ENCODE results near the gene FOLR3. TPM values are rescaled to one million over a fixed set of nuclear protein-coding genes. Genes with fewer than 3 reads are reported as not detected.

FOLR3 gene
- total RNA-seq, 1 experiment from 2014 or later = not detected

DNA sequence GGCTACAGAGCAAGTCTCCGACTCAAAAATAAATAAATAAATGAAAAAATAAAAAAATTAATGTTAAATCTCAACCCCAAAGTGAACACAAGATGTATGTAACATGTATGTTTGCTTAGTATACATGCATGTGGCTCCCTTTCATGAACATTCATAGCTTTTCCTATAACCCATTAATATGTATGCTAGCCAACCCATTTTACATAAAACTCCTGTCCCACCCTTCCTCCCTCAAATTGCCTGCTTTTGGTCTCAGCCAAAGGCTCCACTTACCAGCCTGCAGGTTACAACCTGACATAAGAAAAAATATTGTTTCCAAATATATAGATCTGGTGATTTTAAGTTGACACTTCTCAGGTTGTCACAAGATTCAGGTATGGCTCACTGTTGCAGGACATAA is 52.7 kb downstream of the FOLR3 start:
- no peak for DNase-seq (ENCODE audit: low read depth)
- in situ Hi-C loops (cut with HindIII; ENCODE audit: low pct_unique_long_range_greater_than_20kb, low sequenced_read_pairs) = no loop called here

Other genes with a start within 250 kb of the FOLR3 start
- gene XNDC1N, start 207.1 kb upstream of the FOLR3 start, total RNA-seq (2014; rRNA removed; shearing (Covaris generic); ENCODE audit: low replicate concordance) = 4.1 and 6.6 TPM in 2 replicates
- gene RNF121, start 206.7 kb upstream of the FOLR3 start, total RNA-seq (2014; rRNA removed; shearing (Covaris generic); ENCODE audit: low replicate concordance) = 74.1 and 79.4 TPM in 2 replicates
- gene IL18BP, start 136.8 kb upstream of the FOLR3 start, total RNA-seq (2014; rRNA removed; shearing (Covaris generic); ENCODE audit: low replicate concordance) = 1.0 and 4.3 TPM in 2 replicates
- 73.8 and 81.0 TPM in 2 replicates for gene NUMA1, start 55.2 kb upstream of the FOLR3 start, total RNA-seq (2014; rRNA removed; shearing (Covaris generic); ENCODE audit: low replicate concordance)
- gene LRRC51, start 54.9 kb upstream of the FOLR3 start, total RNA-seq (2014; rRNA removed; shearing (Covaris generic); ENCODE audit: low replicate concordance) = 9.4 and 14.9 TPM in 2 replicates
- gene LAMTOR1, start 32.4 kb upstream of the FOLR3 start, total RNA-seq (2014; rRNA removed; shearing (Covaris generic); ENCODE audit: low replicate concordance) = 90.8 and 117 TPM in 2 replicates
- not detected in 2 replicates for gene TOMT, start 29.8 kb upstream of the FOLR3 start, total RNA-seq (2014; rRNA removed; shearing (Covaris generic); ENCODE audit: low replicate concordance)
- 29.1 and 35.5 TPM in 2 replicates for gene ANAPC15, start 23.0 kb upstream of the FOLR3 start, total RNA-seq (2014; rRNA removed; shearing (Covaris generic); ENCODE audit: low replicate concordance)
- gene FOLR1, start 56.4 kb downstream of the FOLR3 start, total RNA-seq (2014; rRNA removed; shearing (Covaris generic); ENCODE audit: low replicate concordance) = 7.3 and 8.4 TPM in 2 replicates
- not detected in 2 replicates for gene FOLR2, start 81.1 kb downstream of the FOLR3 start, total RNA-seq (2014; rRNA removed; shearing (Covaris generic); ENCODE audit: low replicate concordance)
- gene INPPL1, start 89.0 kb downstream of the FOLR3 start, total RNA-seq (2014; rRNA removed; shearing (Covaris generic); ENCODE audit: low replicate concordance) = 29.1 and 30.8 TPM in 2 replicates
- gene PHOX2A, start 108.5 kb downstream of the FOLR3 start, total RNA-seq (2014; rRNA removed; shearing (Covaris generic); ENCODE audit: low replicate concordance) = not detected in 2 replicates

Measured in Caki2 (cell line).